ENCODE results near the gene AQP12A. TPM values are rescaled to one million over a fixed set of nuclear protein-coding genes. Genes with fewer than 3 reads are reported as not detected.

The AQP12A gene
- total RNA-seq, 1 experiment from 2014 or later: not detected

GRCh38 chr2:240685771-240686371 lies 5.8 kb upstream of the AQP12A start:
- Histone ChIP-seq H3K27ac (ENCODE audit: low read length) (no peak overlapping the region), H3K4me3 (ENCODE audit: low read depth in 2 of 2, low read length in 2 of 2) (no peak overlapping the region), H3K36me3 (ENCODE audit: control insufficient read depth, insufficient read depth, low read length) (no peaks in the 10 kb centered on the region), H3K4me1 (ENCODE audit: control insufficient read depth, insufficient read depth, low read length) (no peaks in the 10 kb centered on the region), H3K27me3 (ENCODE audit: control insufficient read depth, insufficient read depth, low read length) (no peaks in the 10 kb centered on the region), H3K9me3 (ENCODE audit: control insufficient read depth, insufficient read depth, low read depth, low read length) (no peaks in the 10 kb centered on the region)
- no TSS peak for BruUV-seq (replicated peaks)
- in situ Hi-C loops (cut with HindIII; ENCODE audit: low pct_unique_long_range_greater_than_20kb, low sequenced_read_pairs) (no loop called here), intact Hi-C loops (cut with micrococcal nuclease; ENCODE audit: unreplicated experiment) (no loop called here)
- ATAC-seq (no peak), DNase-seq (ENCODE audit: low read depth, low spot score) (no peak)
- ChIA-PET POLR2A (no interaction called here), CTCF (no interaction called here)
- no peak for TF ChIP-seq CTCF (IDR thresholded peaks at IDR 0.05)

GRCh38 chr2:240686460-240686859 lies 5.2 kb upstream of the AQP12A start:
- Histone ChIP-seq H3K27me3 (ENCODE audit: control insufficient read depth, insufficient read depth, low read length) (no peaks in the 10 kb centered on the region), H3K36me3 (ENCODE audit: control insufficient read depth, insufficient read depth, low read length) (no peaks in the 10 kb centered on the region), H3K4me3 (ENCODE audit: low read depth in 2 of 2, low read length in 2 of 2) (no peak overlapping the region), H3K9me3 (ENCODE audit: control insufficient read depth, insufficient read depth, low read depth, low read length) (no peaks in the 10 kb centered on the region), H3K4me1 (ENCODE audit: control insufficient read depth, insufficient read depth, low read length) (no peaks in the 10 kb centered on the region), H3K27ac (ENCODE audit: low read length) (no peak overlapping the region)
- BruUV-seq (replicated peaks): no TSS peak
- ATAC-seq (no peak), DNase-seq (ENCODE audit: low read depth, low spot score) (no peak)
- POLR2A ChIA-PET: no interaction called here
- intact Hi-C loops (cut with micrococcal nuclease; ENCODE audit: unreplicated experiment): no loop called here
- CTCF ChIA-PET: no interaction called here
- TF ChIP-seq SIN3A (IDR thresholded peaks at IDR 0.05; ENCODE audit: borderline replicate concordance, insufficient read depth, low read depth, low read length): no peak
- TF ChIP-seq TCF7L2 (IDR thresholded peaks at IDR 0.05; ENCODE audit: low read depth, low read length): no peak
- no peak for TF ChIP-seq CTCF (IDR thresholded peaks at IDR 0.05)
- no peak for TF ChIP-seq POLR2AphosphoS5 (IDR thresholded peaks at IDR 0.05; ENCODE audit: low read depth, low read length)
- no peak for TF ChIP-seq REST (IDR thresholded peaks at IDR 0.05; ENCODE audit: insufficient read depth in 1 of 2, low read depth in 2 of 2, low read length in 1 of 2)
- in situ Hi-C loops (cut with HindIII; ENCODE audit: low pct_unique_long_range_greater_than_20kb, low sequenced_read_pairs): no loop called here
